AG20443 (cell line): ENCODE results near the gene ZFP28.

Experiments used
- DNase-seq: peaks from one replicate; pipeline ENCODE4 v3.0.0; 2012; ENCODE audit warnings: low spot score, mixed read lengths

The ZFP28 gene

GRCh38 chr19:56538761-56539263 lies at the start of gene ZFP28:
TSS of gene ZFP28 (plus strand) at chr19:56538948. CDS start at chr19:56539019, 71 bp downstream.
- DNase-seq = peak; percentile 95

- no peak for DNase-seq
Observed at GRCh38 chr19:56491399-56491798, 47.3 kb upstream of the ZFP28 start.

GRCh38 chr19:56504581-56504980 lies 34.2 kb upstream of the ZFP28 start:
- no peak for DNase-seq

GRCh38 chr19:56507446-56508289 lies 31.1 kb upstream of the ZFP28 start, which contains the start of gene ZNF471:
TSS of gene ZNF471 (plus strand) at chr19:56507855. CDS start at chr19:56511572, 3,717 bp downstream.
- DNase-seq = peak; percentile 100

- DNase-seq = no peak
Observed at GRCh38 chr19:56508290-56508778, 30.4 kb upstream of the ZFP28 start.

GRCh38 chr19:56525214-56525860 lies 13.4 kb upstream of the ZFP28 start:
- no peak for DNase-seq

GRCh38 chr19:56537442-56537841 lies 1.3 kb upstream of the ZFP28 start:
- DNase-seq = no peak

GRCh38 chr19:56538254-56538760 lies 441 bp upstream of the ZFP28 start:
- peak; percentile 99 for DNase-seq

- DNase-seq = no peak
Observed at GRCh38 chr19:56543776-56544175, 5.0 kb downstream of the ZFP28 start.

GRCh38 chr19:56547535-56547934 lies 8.8 kb downstream of the ZFP28 start:
- no peak for DNase-seq

GRCh38 chr19:56554272-56554869 lies 15.6 kb downstream of the ZFP28 start:
- no peak for DNase-seq

GRCh38 chr19:56562766-56563165 lies 24.0 kb downstream of the ZFP28 start:
- no peak for DNase-seq

GRCh38 chr19:56566904-56567273 lies 28.1 kb downstream of the ZFP28 start:
- peak; percentile 68 for DNase-seq

- peak; percentile 98 for DNase-seq
Observed at GRCh38 chr19:56567274-56568120, 28.7 kb downstream of the ZFP28 start, which contains the start of gene ZNF470. TSS of gene ZNF470 (plus strand) at chr19:56567468. CDS start at chr19:56570312, 2,844 bp downstream.

GRCh38 chr19:56572589-56572988 lies 33.8 kb downstream of the ZFP28 start:
- DNase-seq = no peak

GRCh38 chr19:56573914-56574313 lies 35.2 kb downstream of the ZFP28 start:
- no peak for DNase-seq

- DNase-seq = no peak
Observed at GRCh38 chr19:56577719-56578602, 39.2 kb downstream of the ZFP28 start.

- no peak for DNase-seq
Observed at GRCh38 chr19:56594446-56594782, 55.7 kb downstream of the ZFP28 start.

- peak; percentile 100 for DNase-seq
Observed at GRCh38 chr19:56594783-56595547, 56.2 kb downstream of the ZFP28 start, which contains the start of gene ZNF71. TSS of gene ZNF71 (plus strand) at chr19:56595302. CDS start at chr19:56601559, 6,257 bp downstream.
